H1 (cell line): ENCODE results near the gene AUH. TPM values are rescaled to one million over a fixed set of nuclear protein-coding genes. Genes with fewer than 3 reads are reported as not detected.

Experiments
- CTCF ChIA-PET: fragments of 300-600 bp; sonication (Branson Sonifier 250); formaldehyde crosslinking; loops from one replicate; lab custom pipeline; 2021; ENCODE audit not compliant: partially characterized antibody; lab: Charles Lee
- POLR2A ChIA-PET: fragments of 300-600 bp; sonication (Branson Sonifier 250); formaldehyde crosslinking; loops from one replicate; lab custom pipeline; 2021; ENCODE audit warnings: inconsistent platforms; ENCODE audit not compliant: partially characterized antibody; lab: Charles Lee
- DNase-seq, 2 experiments: peaks; one replicate each; pipeline versions ENCODE4 v3.0.0 to v3.0.0-alpha.2; 2010 to 2022; ENCODE audit warnings: low spot score in 2 of 2, low read depth in 1 of 2, mixed read lengths in 1 of 2
- FAIRE-seq: peaks from 2 replicates; lab custom pipeline; 2011; peaks lifted over from hg19 to GRCh38; lab: Jason Lieb, UNC
- H2AFZ ChIP-seq: 2 replicates; pipeline ENCODE4 v1.8.1; 2012; ENCODE audit warnings: low read length, inconsistent platforms
- H2AK5ac ChIP-seq: 2 replicates; pipeline ENCODE4 v1.6.1; 2013; ENCODE audit warnings: low read depth, low read length
- H2BK120ac ChIP-seq: replicated peaks from 2 replicates; pipeline ENCODE3; 2013; ENCODE audit warnings: low read depth, low read length, inconsistent platforms
- H2BK12ac ChIP-seq: 2 replicates; pipeline ENCODE4 v1.6.1; 2013; ENCODE audit warnings: low read depth, low read length
- H2BK15ac ChIP-seq: 2 replicates; pipeline ENCODE4 v1.6.1; 2013; ENCODE audit warnings: low read length
- H2BK20ac ChIP-seq: 2 replicates; pipeline ENCODE4 v1.6.1; 2013; ENCODE audit warnings: low read length
- H2BK5ac ChIP-seq: 2 replicates; pipeline ENCODE4 v1.6.1; 2013; ENCODE audit warnings: low read depth, low read length
- H3K14ac ChIP-seq: 2 replicates; pipeline ENCODE4 v1.6.1; 2013; ENCODE audit warnings: inconsistent platforms; ENCODE audit not compliant: insufficient read length
- H3K18ac ChIP-seq: 2 replicates; pipeline ENCODE4 v1.6.1; 2013; ENCODE audit warnings: low read length; ENCODE audit errors: extremely low read depth
- H3K23ac ChIP-seq: 2 replicates; pipeline ENCODE4 v1.6.1; 2013; ENCODE audit warnings: inconsistent platforms; ENCODE audit not compliant: insufficient read length
- H3K23me2 ChIP-seq: 2 replicates; pipeline ENCODE4 v1.6.1; 2013; ENCODE audit warnings: low read depth, low read length
- H3K27ac ChIP-seq: 2 replicates; pipeline ENCODE4 v1.6.1; 2011; ENCODE audit warnings: low read depth, low read length, inconsistent platforms
- H3K27me3 ChIP-seq, 4 experiments: replicated peaks in 1 of 4; 1 replicate in 1 of 4; 2 replicates in 3 of 4; pipeline versions ENCODE4 v1.6.1 to v1.8.1; 2011 to 2013; ENCODE audit warnings: low read length in 3 of 4, mild to moderate bottlenecking in 3 of 4, inconsistent platforms in 2 of 4, mixed read lengths in 2 of 4, moderate library complexity in 1 of 4; ENCODE audit not compliant: control insufficient read depth in 3 of 4, insufficient read depth in 3 of 4; ENCODE audit errors: extremely low read depth in 1 of 4
- H3K36me3 ChIP-seq, 4 experiments: 2 replicates each; pipeline versions ENCODE4 v1.6.1 to v1.8.1; 2011 to 2013; ENCODE audit warnings: mild to moderate bottlenecking in 4 of 4, low read length in 3 of 4, moderate library complexity in 2 of 4, control low read depth in 1 of 4, inconsistent platforms in 1 of 4; ENCODE audit not compliant: insufficient read depth in 4 of 4, control insufficient read depth in 2 of 4
- H3K4ac ChIP-seq: replicated peaks from 2 replicates; pipeline ENCODE3; 2013; ENCODE audit warnings: low read length, low read depth, mixed read lengths, inconsistent platforms; ENCODE audit not compliant: insufficient read length
- H3K4me1 ChIP-seq, 4 experiments: replicated peaks in 1 of 4; 1 replicate in 1 of 4; 2 replicates in 3 of 4; pipeline versions ENCODE4 v1.6.1 to v1.8.1; 2011 to 2013; ENCODE audit warnings: low read length in 3 of 4, inconsistent platforms in 2 of 4, mixed read lengths in 1 of 4; ENCODE audit not compliant: insufficient read depth in 4 of 4, control insufficient read depth in 3 of 4
- H3K4me2 ChIP-seq, 2 experiments: 2 replicates each; pipeline versions ENCODE4 v1.6.1 to v1.8.1; 2011 to 2013; ENCODE audit warnings: low read depth in 2 of 2, low read length in 2 of 2, control low read depth in 1 of 2, inconsistent platforms in 1 of 2, mild to moderate bottlenecking in 1 of 2; ENCODE audit not compliant: insufficient read depth in 1 of 2
- H3K4me3 ChIP-seq, 4 experiments: fragments of 200-600, 300-600 bp in 1 of 4; sonication (generic), shearing (Covaris generic), sonication (Bioruptor Twin) in 1 of 4; 2 replicates each; pipeline versions ENCODE4 v1.5.1 to v1.8.1; 2011 to 2016; ENCODE audit warnings: low read length in 4 of 4, low read depth in 3 of 4, control low read depth in 2 of 4, inconsistent platforms in 2 of 4, mild to moderate bottlenecking in 2 of 4, mixed read lengths in 1 of 4, moderate library complexity in 1 of 4; ENCODE audit not compliant: insufficient read depth in 2 of 4; ENCODE audit errors: extremely low read depth in 1 of 4
- H3K56ac ChIP-seq: replicated peaks from 2 replicates; pipeline ENCODE3; 2013; ENCODE audit warnings: low read depth, mild to moderate bottlenecking, mixed read lengths, low read length, inconsistent platforms; ENCODE audit not compliant: insufficient read length
- H3K79me1 ChIP-seq: 2 replicates; pipeline ENCODE4 v1.6.1; 2013; ENCODE audit warnings: low read depth, low read length, control low read depth
- H3K79me2 ChIP-seq, 2 experiments: 2 replicates each; pipeline versions ENCODE4 v1.6.1 to v1.8.1; 2012 to 2013; ENCODE audit warnings: low read length in 2 of 2, mild to moderate bottlenecking in 2 of 2, inconsistent platforms in 1 of 2; ENCODE audit not compliant: insufficient read depth in 2 of 2, control insufficient read depth in 1 of 2
- H3K9ac ChIP-seq, 4 experiments: replicated peaks in 1 of 4; 1 replicate in 1 of 4; 2 replicates in 3 of 4; pipeline versions ENCODE4 v1.6.1 to v1.8.1; 2011 to 2013; ENCODE audit warnings: low read depth in 3 of 4, low read length in 3 of 4, control low read depth in 2 of 4, mild to moderate bottlenecking in 2 of 4, moderate library complexity in 2 of 4, inconsistent platforms in 1 of 4; ENCODE audit errors: extremely low read depth in 1 of 4
- H3K9me3 ChIP-seq, 2 experiments: 2 replicates each; pipeline versions ENCODE4 v1.6.1 to v1.8.1; 2012 to 2013; ENCODE audit warnings: mild to moderate bottlenecking in 2 of 2, moderate library complexity in 2 of 2, control low read depth in 1 of 2, inconsistent platforms in 1 of 2, low read depth in 1 of 2, low read length in 1 of 2, mixed read lengths in 1 of 2; ENCODE audit not compliant: insufficient read depth in 2 of 2
- H4K20me1 ChIP-seq, 2 experiments: replicated peaks in 1 of 2; 2 replicates each; pipeline versions ENCODE3 to v1.8.1; 2011 to 2013; ENCODE audit warnings: inconsistent platforms in 2 of 2, low read length in 2 of 2, mild to moderate bottlenecking in 1 of 2; ENCODE audit not compliant: insufficient read depth in 2 of 2, control insufficient read depth in 1 of 2
- H4K5ac ChIP-seq: 2 replicates; pipeline ENCODE4 v1.6.1; 2013; ENCODE audit warnings: low read length, low read depth, mixed read lengths, inconsistent platforms; ENCODE audit not compliant: insufficient read length
- H4K8ac ChIP-seq: 2 replicates; pipeline ENCODE4 v1.8.0; 2013; ENCODE audit warnings: mild to moderate bottlenecking, moderate library complexity, low read length, inconsistent platforms; ENCODE audit not compliant: insufficient read depth; ENCODE audit errors: extremely low read depth
- H4K91ac ChIP-seq: replicated peaks from 2 replicates; pipeline ENCODE3; 2013; ENCODE audit warnings: low read length, mixed read lengths, inconsistent platforms; ENCODE audit not compliant: insufficient read length
- ATF2 ChIP-seq: IDR thresholded peaks from 2 replicates; pipeline ENCODE4 v1.6.1; 2012; ENCODE audit warnings: low read length, inconsistent platforms
- BRCA1 ChIP-seq: IDR thresholded peaks from 2 replicates; pipeline ENCODE4 v1.6.1; 2012; ENCODE audit warnings: low read depth, low read length, improper control_type of control experiment
- CHD1 ChIP-seq: IDR thresholded peaks from 2 replicates; pipeline ENCODE4 v1.6.1; 2012; ENCODE audit warnings: low read depth, low read length, improper control_type of control experiment
- CHD2 ChIP-seq: IDR thresholded peaks from 2 replicates; pipeline ENCODE4 v1.6.1; 2012; ENCODE audit warnings: low read length, improper control_type of control experiment
- EGR1 ChIP-seq: IDR thresholded peaks from 2 replicates; pipeline ENCODE4 v1.6.1; 2011; ENCODE audit warnings: low read depth, low read length, borderline replicate concordance
- MAFK ChIP-seq: IDR thresholded peaks from 2 replicates; pipeline ENCODE4 v1.6.1; 2012; ENCODE audit warnings: low read depth, mild to moderate bottlenecking, improper control_type of control experiment, low read length
- SAP30 ChIP-seq: fragments of 300-600 bp; sonication (generic); IDR thresholded peaks from 2 replicates; pipeline ENCODE4 v1.7.1; 2012; ENCODE audit warnings: low read length, moderate library complexity, mild to moderate bottlenecking, inconsistent platforms; ENCODE audit not compliant: insufficient read depth, insufficient replicate concordance
- SIN3A ChIP-seq, 2 experiments: IDR thresholded peaks in 1 of 2; conservative IDR thresholded peaks in 1 of 2; 2 replicates each; pipeline ENCODE4 v1.6.1; 2011 to 2012; ENCODE audit warnings: low read length in 2 of 2, improper control_type of control experiment in 1 of 2, low read depth in 1 of 2, mild to moderate bottlenecking in 1 of 2
- TBP ChIP-seq: IDR thresholded peaks from 2 replicates; pipeline ENCODE4 v1.6.1; 2011; ENCODE audit warnings: low read depth, low read length, improper control_type of control experiment
- ZNF274 ChIP-seq: IDR thresholded peaks from 2 replicates; pipeline ENCODE4 v1.7.0; 2012; ENCODE audit warnings: low read length, borderline replicate concordance; ENCODE audit errors: extremely low read depth
- WGBS, 2 experiments: shearing (Covaris generic) in 1 of 2; methylation state at CpG; one replicate each; pipeline versions ENCODE4 v1.1.6 to v1.1.7; 2013 to 2015; ENCODE audit warnings: low lambda C conversion rate in 2 of 2, mixed read lengths in 2 of 2, inconsistent platforms in 1 of 2, low coverage in 1 of 2, missing lambda C conversion rate in 1 of 2; ENCODE audit not compliant: insufficient replicate concordance in 2 of 2, insufficient coverage in 1 of 2, insufficient read length in 1 of 2; ENCODE audit errors: extremely low coverage in 1 of 2, missing lambda C conversion rate in 1 of 2; 5-methylcytosine and 5-hydroxymethylcytosine counted together
- polyA plus RNA-seq, 7 experiments: library from polyadenylated mRNA; depleted of rRNA in 3 of 7; stranded (reverse) in 5 of 7; unstranded in 2 of 7; fragments of >200 nt in 5 of 7; fragments of 200-250 nt in 2 of 7; gene quantifications; 1 replicate in 5 of 7; 2 replicates in 1 of 7; 4 replicates in 1 of 7; pipeline versions ENCODE4 v1.2.1 to v1.2.3, GENCODE V29; 2011 to 2013; ENCODE audit warnings: missing spikeins in 2 of 7, mixed read lengths in 2 of 7
- total RNA-seq: library from RNA; stranded (reverse); fragmentation: NEBNext Ultra II Directional; extraction: Animal tissue kit (Norgen Biotek cat#: 25700); gene quantifications from 2 replicates; pipeline ENCODE4 v1.2.1, GENCODE V29; 2021

Gene AUH
- total and polyA plus RNA-seq, 2 of the 8 experiments (the other 6 are each of a cell fraction or from before 2014, with no cell fraction given): 5.8 to 21.9 TPM

GRCh38 chr9:91193658-91194391 is 167.9 kb downstream of the AUH start:
- H3K9ac ChIP-seq: peak overlapping the region in 2 of 4 experiments; percentile 10 to 19; a peak in 3 of 7 replicates
- peak overlapping the region; percentile 26 to 72 (median 60) for H3K4me3 ChIP-seq
- peak overlapping the region; percentile 51; the same call in 1 of the 2 replicates for H4K8ac ChIP-seq
- no peaks in the 10 kb centered on the region for H3K79me1 ChIP-seq
- no peak overlapping the region for H3K23ac ChIP-seq
- no peak overlapping the region for H2BK120ac ChIP-seq
- no peak overlapping the region for H3K14ac ChIP-seq
- CTCF ChIA-PET: interaction anchor here (0.6 to 1.0 kb wide), 2 partner anchors 13 to 208 kb away, joined by 3 read pairs; no protein-coding TSS in a partner anchor
- no peak overlapping the region for H3K56ac ChIP-seq
- FAIRE-seq: no peak
- peak overlapping the region; percentile 6; the same call in 1 of the 2 replicates for H2AFZ ChIP-seq
- peak; percentile 41 to 80 for DNase-seq
- no peak overlapping the region for H3K4ac ChIP-seq
- peak overlapping the region; percentile 96 for H2BK12ac ChIP-seq
- H2BK20ac ChIP-seq: 0 out of 2 replicates have a peak overlapping the region, but pooled peaks have one; percentile 91
- H3K27me3 ChIP-seq: peaks cover 2 to 28% (median 22%) of the 10 kb centered on the region in 4 experiments
- H3K36me3 ChIP-seq: no peaks in the 10 kb centered on the region
- peaks cover 10% of the 10 kb centered on the region; the same call in 1 of the 2 replicates for H3K23me2 ChIP-seq
- H2AK5ac ChIP-seq: no peak overlapping the region
- H2BK15ac ChIP-seq: peak overlapping the region; percentile 89; the same call in 1 of the 2 replicates
- H2BK5ac ChIP-seq: peak overlapping the region; percentile 49; the same call in 1 of the 2 replicates
- H3K18ac ChIP-seq: peak overlapping the region; percentile 85
- peak overlapping the region; percentile 61 for H4K91ac ChIP-seq
- H3K4me1 ChIP-seq: peaks cover 0 to 3% (median 0%) of the 10 kb centered on the region in 4 experiments; a peak in 3 of 7 replicates
- no peak overlapping the region for H4K5ac ChIP-seq
- POLR2A ChIA-PET: no interaction called here
- no peaks in the 10 kb centered on the region for H3K79me2 ChIP-seq
- H3K27ac ChIP-seq: no peak overlapping the region
- H3K4me2 ChIP-seq: peak overlapping the region; percentile 90 to 99
- 13% methylated on average over 41 of the region's 52 CpGs; no CpG with 5 or more reads in 1 of the 2 experiments for WGBS, 2 experiments
- H3K9me3 ChIP-seq: peaks cover 2 to 3% of the 10 kb centered on the region in 2 experiments; a peak in 1 of 4 replicates
- H4K20me1 ChIP-seq: no peaks in the 10 kb centered on the region
- TF ChIP-seq EGR1 (no peak), ZNF274 (no peak), ATF2 (no peak), CHD1 (no peak), MAFK (no peak), TBP (peak; percentile 68), SAP30 (no peak), CHD2 (no peak), SIN3A (conservative IDR thresholded peaks at IDR 0.05 in 1 of 2, IDR thresholded peaks at IDR 0.05 in 1 of 2; ENCODE audit: low read depth in 1 of 2, low read length in 2 of 2) (no peak), BRCA1 (no peak)
